ENCODE results near the gene ATOSB.

DNA sequence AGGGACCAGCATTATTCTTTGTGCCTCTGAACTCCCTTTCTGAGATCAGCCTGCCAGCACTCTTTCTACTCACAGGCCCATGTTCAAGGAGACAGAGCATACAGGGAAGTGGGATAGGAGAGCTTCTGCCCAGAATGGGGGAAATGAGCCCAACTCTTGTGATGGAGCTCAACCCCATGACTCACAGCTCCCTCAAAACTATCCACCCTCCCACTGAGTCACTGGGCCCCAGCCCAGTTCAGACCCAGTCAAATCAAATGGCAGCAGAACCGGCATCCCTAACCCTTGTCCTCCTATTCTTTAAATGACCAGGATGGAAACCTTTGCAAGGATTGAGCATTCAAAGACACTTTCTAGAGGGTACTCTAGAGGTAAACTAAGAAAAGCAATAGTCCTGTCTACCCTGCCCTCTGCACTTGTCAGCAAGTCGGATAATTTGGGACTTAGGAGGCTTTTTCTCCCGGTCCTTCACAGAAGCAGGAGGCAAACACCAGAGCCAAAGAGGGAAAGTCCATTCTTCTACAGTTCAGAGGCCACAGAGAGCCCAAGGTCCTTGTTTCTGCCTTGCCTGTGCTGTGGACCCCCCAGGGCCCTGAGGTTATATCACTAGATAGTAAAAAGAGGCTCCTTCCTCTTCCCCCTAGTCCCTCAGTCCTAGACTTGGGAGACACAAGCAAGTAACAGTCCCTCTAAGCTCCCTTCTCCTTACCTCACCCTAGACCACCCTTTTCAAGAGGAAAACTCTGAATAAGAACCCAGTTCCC lies 3.2 kb downstream of the ATOSB start:
- TF ChIP-seq EZH2 (IDR thresholded peaks at IDR 0.05; ENCODE audit: borderline replicate concordance, low read length): no peak
- TF ChIP-seq, protein P1, sequence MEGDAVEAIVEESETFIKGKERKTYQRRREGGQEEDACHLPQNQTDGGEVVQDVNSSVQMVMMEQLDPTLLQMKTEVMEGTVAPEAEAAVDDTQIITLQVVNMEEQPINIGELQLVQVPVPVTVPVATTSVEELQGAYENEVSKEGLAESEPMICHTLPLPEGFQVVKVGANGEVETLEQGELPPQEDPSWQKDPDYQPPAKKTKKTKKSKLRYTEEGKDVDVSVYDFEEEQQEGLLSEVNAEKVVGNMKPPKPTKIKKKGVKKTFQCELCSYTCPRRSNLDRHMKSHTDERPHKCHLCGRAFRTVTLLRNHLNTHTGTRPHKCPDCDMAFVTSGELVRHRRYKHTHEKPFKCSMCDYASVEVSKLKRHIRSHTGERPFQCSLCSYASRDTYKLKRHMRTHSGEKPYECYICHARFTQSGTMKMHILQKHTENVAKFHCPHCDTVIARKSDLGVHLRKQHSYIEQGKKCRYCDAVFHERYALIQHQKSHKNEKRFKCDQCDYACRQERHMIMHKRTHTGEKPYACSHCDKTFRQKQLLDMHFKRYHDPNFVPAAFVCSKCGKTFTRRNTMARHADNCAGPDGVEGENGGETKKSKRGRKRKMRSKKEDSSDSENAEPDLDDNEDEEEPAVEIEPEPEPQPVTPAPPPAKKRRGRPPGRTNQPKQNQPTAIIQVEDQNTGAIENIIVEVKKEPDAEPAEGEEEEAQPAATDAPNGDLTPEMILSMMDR (IDR thresholded peaks at IDR 0.05; ENCODE audit: low read length): no peak

Data from OCI-LY1 (cell line).